ENCODE data around the gene B3GNT4.
A peak's percentile ranks its signal among the peaks of the same experiment; 100 is the strongest.

B3GNT4 gene

GRCh38 chr12:122195405-122195804, 8.1 kb upstream of the B3GNT4 start:
- H2AK5ac ChIP-seq (ENCODE audit: low read length, severe bottlenecking) = no peak overlapping the region
- H2BK120ac ChIP-seq (ENCODE audit: low read depth, low read length) = no peak overlapping the region
- H3K79me1 ChIP-seq (replicated peaks; ENCODE audit: low read length, poor library complexity, severe bottlenecking) = no peaks in the 10 kb centered on the region
- H2AFZ ChIP-seq (ENCODE audit: low read depth, low read length) = no peak overlapping the region
- WGBS = 88% methylated on average over 4 of the region's 4 CpGs
- no peak overlapping the region for H3K4me3 ChIP-seq (ENCODE audit: insufficient read depth in 1 of 2, low read depth in 1 of 2, low read length in 2 of 2)
- no peak overlapping the region for H3K9ac ChIP-seq (ENCODE audit: low read length)
- no peak overlapping the region for H3K4me2 ChIP-seq (ENCODE audit: low read length, poor library complexity, severe bottlenecking)
- H2BK15ac ChIP-seq (ENCODE audit: low read depth, poor library complexity, severe bottlenecking) = no peak overlapping the region
- peaks cover 15% of the 10 kb centered on the region for H3K9me3 ChIP-seq (ENCODE audit: control insufficient read depth, low read length)
- no peak overlapping the region for H4K91ac ChIP-seq (ENCODE audit: low read length)
- DNase-seq = no peak
- no peak overlapping the region for H3K14ac ChIP-seq (ENCODE audit: low read length in 2 of 2)
- peaks cover 0 to 29% of the 10 kb centered on the region in 2 experiments for H3K27me3 ChIP-seq (ENCODE audit: control insufficient read depth in 1 of 2, insufficient read depth in 1 of 2, low read length in 2 of 2)
- H3K23ac ChIP-seq (ENCODE audit: low read length in 2 of 2) = no peak overlapping the region
- H2BK12ac ChIP-seq (ENCODE audit: low read length in 2 of 2) = no peak overlapping the region
- no peak overlapping the region for H3K27ac ChIP-seq (ENCODE audit: low read length, poor library complexity, severe bottlenecking)
- H3K4ac ChIP-seq (ENCODE audit: low read depth in 1 of 2, low read length in 2 of 2) = no peak overlapping the region
- no peaks in the 10 kb centered on the region for H3K36me3 ChIP-seq (ENCODE audit: control insufficient read depth in 1 of 2, insufficient read depth in 2 of 2, low read depth in 1 of 2, low read length in 2 of 2)
- no peak overlapping the region for H3K18ac ChIP-seq (ENCODE audit: low read depth in 1 of 2, low read length in 2 of 2)
- no peak overlapping the region for H4K8ac ChIP-seq (ENCODE audit: low read length)
- no peak overlapping the region for H2BK5ac ChIP-seq (ENCODE audit: low read depth, low read length, poor library complexity, severe bottlenecking)
- peaks cover 4% of the 10 kb centered on the region for H3K4me1 ChIP-seq (ENCODE audit: control insufficient read depth, insufficient read depth, low read depth, low read length)

GRCh38 chr12:122197612-122197966, 5.9 kb upstream of the B3GNT4 start:
- peaks cover 4% of the 10 kb centered on the region for H3K4me1 ChIP-seq (ENCODE audit: control insufficient read depth, insufficient read depth, low read depth, low read length)

GRCh38 chr12:122199484-122200355, 3.8 kb upstream of the B3GNT4 start:
- H2BK15ac ChIP-seq (ENCODE audit: low read depth, poor library complexity, severe bottlenecking) = no peak overlapping the region
- WGBS = 91% methylated on average over 29 of the region's 29 CpGs
- H3K14ac ChIP-seq (ENCODE audit: low read length in 2 of 2) = no peak overlapping the region

More at GRCh38 chr12:122197612-122197966, 5.9 kb upstream of the B3GNT4 start:
- no peak overlapping the region for H2BK15ac ChIP-seq (ENCODE audit: low read depth, poor library complexity, severe bottlenecking)
- DNase-seq = no peak
- H3K4ac ChIP-seq (ENCODE audit: low read depth in 1 of 2, low read length in 2 of 2) = no peak overlapping the region
- H3K4me2 ChIP-seq (ENCODE audit: low read length, poor library complexity, severe bottlenecking) = no peak overlapping the region
- H3K14ac ChIP-seq (ENCODE audit: low read length in 2 of 2) = no peak overlapping the region
- H2BK5ac ChIP-seq (ENCODE audit: low read depth, low read length, poor library complexity, severe bottlenecking) = no peak overlapping the region
- H2AFZ ChIP-seq (ENCODE audit: low read depth, low read length) = no peak overlapping the region
- peaks cover 0 to 40% of the 10 kb centered on the region in 2 experiments for H3K27me3 ChIP-seq (ENCODE audit: control insufficient read depth in 1 of 2, insufficient read depth in 1 of 2, low read length in 2 of 2)
- no CpG with 5 or more reads among the region's 1 CpG for WGBS
- H3K9me3 ChIP-seq (ENCODE audit: control insufficient read depth, low read length) = peaks cover 15% of the 10 kb centered on the region
- H3K36me3 ChIP-seq (ENCODE audit: control insufficient read depth in 1 of 2, insufficient read depth in 2 of 2, low read depth in 1 of 2, low read length in 2 of 2) = no peaks in the 10 kb centered on the region
- H4K91ac ChIP-seq (ENCODE audit: low read length) = no peak overlapping the region
- no peak overlapping the region for H3K23ac ChIP-seq (ENCODE audit: low read length in 2 of 2)
- no peak overlapping the region for H3K18ac ChIP-seq (ENCODE audit: low read depth in 1 of 2, low read length in 2 of 2)
- H3K79me1 ChIP-seq (replicated peaks; ENCODE audit: low read length, poor library complexity, severe bottlenecking) = no peaks in the 10 kb centered on the region
- H3K9ac ChIP-seq (ENCODE audit: low read length) = no peak overlapping the region
- no peak overlapping the region for H2BK120ac ChIP-seq (ENCODE audit: low read depth, low read length)
- no peak overlapping the region for H4K8ac ChIP-seq (ENCODE audit: low read length)
- no peak overlapping the region for H2AK5ac ChIP-seq (ENCODE audit: low read length, severe bottlenecking)
- no peak overlapping the region for H3K27ac ChIP-seq (ENCODE audit: low read length, poor library complexity, severe bottlenecking)
- H3K4me3 ChIP-seq (ENCODE audit: insufficient read depth in 1 of 2, low read depth in 1 of 2, low read length in 2 of 2) = no peak overlapping the region
- H2BK12ac ChIP-seq (ENCODE audit: low read length in 2 of 2) = no peak overlapping the region

GRCh38 chr12:122200541-122201175, 2.9 kb upstream of the B3GNT4 start:
- no peak overlapping the region for H2AFZ ChIP-seq (ENCODE audit: low read depth, low read length)
- no peak overlapping the region for H4K8ac ChIP-seq (ENCODE audit: low read length)
- H2BK5ac ChIP-seq (ENCODE audit: low read depth, low read length, poor library complexity, severe bottlenecking) = no peak overlapping the region
- peaks cover 8% of the 10 kb centered on the region for H3K9me3 ChIP-seq (ENCODE audit: control insufficient read depth, low read length)
- no peaks in the 10 kb centered on the region for H3K79me1 ChIP-seq (replicated peaks; ENCODE audit: low read length, poor library complexity, severe bottlenecking)
- peak overlapping the region; percentile 35 for H4K91ac ChIP-seq (ENCODE audit: low read length)
- no peak overlapping the region for H3K27ac ChIP-seq (ENCODE audit: low read length, poor library complexity, severe bottlenecking)
- no peak overlapping the region for H3K18ac ChIP-seq (ENCODE audit: low read depth in 1 of 2, low read length in 2 of 2)
- H3K36me3 ChIP-seq (ENCODE audit: control insufficient read depth in 1 of 2, insufficient read depth in 2 of 2, low read depth in 1 of 2, low read length in 2 of 2) = no peaks in the 10 kb centered on the region
- H3K4me1 ChIP-seq (ENCODE audit: control insufficient read depth, insufficient read depth, low read depth, low read length) = peaks cover 23% of the 10 kb centered on the region
- H3K23ac ChIP-seq (ENCODE audit: low read length in 2 of 2) = no peak overlapping the region
- H3K4ac ChIP-seq (ENCODE audit: low read depth in 1 of 2, low read length in 2 of 2) = no peak overlapping the region
- no peak overlapping the region for H2AK5ac ChIP-seq (ENCODE audit: low read length, severe bottlenecking)
- H3K4me3 ChIP-seq (ENCODE audit: insufficient read depth in 1 of 2, low read depth in 1 of 2, low read length in 2 of 2) = peak overlapping the region in 1 of 2 experiments; percentile 22
- H2BK15ac ChIP-seq (ENCODE audit: low read depth, poor library complexity, severe bottlenecking) = no peak overlapping the region
- H3K9ac ChIP-seq (ENCODE audit: low read length) = no peak overlapping the region
- no peak overlapping the region for H3K14ac ChIP-seq (ENCODE audit: low read length in 2 of 2)
- WGBS = 78% methylated on average over 17 of the region's 24 CpGs
- H2BK12ac ChIP-seq (ENCODE audit: low read length in 2 of 2) = no peak overlapping the region
- peaks cover 12 to 65% of the 10 kb centered on the region in 2 experiments for H3K27me3 ChIP-seq (ENCODE audit: control insufficient read depth in 1 of 2, insufficient read depth in 1 of 2, low read length in 2 of 2)
- no peak for DNase-seq
- H2BK120ac ChIP-seq (ENCODE audit: low read depth, low read length) = no peak overlapping the region
- no peak overlapping the region for H3K4me2 ChIP-seq (ENCODE audit: low read length, poor library complexity, severe bottlenecking)

More at GRCh38 chr12:122199484-122200355, 3.8 kb upstream of the B3GNT4 start:
- H3K9me3 ChIP-seq (ENCODE audit: control insufficient read depth, low read length) = peaks cover 14% of the 10 kb centered on the region
- no peak overlapping the region for H2AK5ac ChIP-seq (ENCODE audit: low read length, severe bottlenecking)
- H3K23ac ChIP-seq (ENCODE audit: low read length in 2 of 2) = no peak overlapping the region
- no peak overlapping the region for H4K91ac ChIP-seq (ENCODE audit: low read length)
- peaks cover 3 to 56% of the 10 kb centered on the region in 2 experiments for H3K27me3 ChIP-seq (ENCODE audit: control insufficient read depth in 1 of 2, insufficient read depth in 1 of 2, low read length in 2 of 2)
- peaks cover 20% of the 10 kb centered on the region for H3K4me1 ChIP-seq (ENCODE audit: control insufficient read depth, insufficient read depth, low read depth, low read length)
- no peak overlapping the region for H3K9ac ChIP-seq (ENCODE audit: low read length)
- no peak overlapping the region for H3K27ac ChIP-seq (ENCODE audit: low read length, poor library complexity, severe bottlenecking)
- no peak overlapping the region for H3K4me2 ChIP-seq (ENCODE audit: low read length, poor library complexity, severe bottlenecking)
- H4K8ac ChIP-seq (ENCODE audit: low read length) = no peak overlapping the region
- H2AFZ ChIP-seq (ENCODE audit: low read depth, low read length) = no peak overlapping the region
- no peak for DNase-seq
- no peak overlapping the region for H2BK120ac ChIP-seq (ENCODE audit: low read depth, low read length)
- no peak overlapping the region for H3K18ac ChIP-seq (ENCODE audit: low read depth in 1 of 2, low read length in 2 of 2)
- no peak overlapping the region for H3K4ac ChIP-seq (ENCODE audit: low read depth in 1 of 2, low read length in 2 of 2)
- H2BK5ac ChIP-seq (ENCODE audit: low read depth, low read length, poor library complexity, severe bottlenecking) = no peak overlapping the region
- no peaks in the 10 kb centered on the region for H3K79me1 ChIP-seq (replicated peaks; ENCODE audit: low read length, poor library complexity, severe bottlenecking)
- no peak overlapping the region for H2BK12ac ChIP-seq (ENCODE audit: low read length in 2 of 2)
- no peak overlapping the region for H3K4me3 ChIP-seq (ENCODE audit: insufficient read depth in 1 of 2, low read depth in 1 of 2, low read length in 2 of 2)
- no peaks in the 10 kb centered on the region for H3K36me3 ChIP-seq (ENCODE audit: control insufficient read depth in 1 of 2, insufficient read depth in 2 of 2, low read depth in 1 of 2, low read length in 2 of 2)
